ENCODE data around the gene MAN1A1.

The MAN1A1 gene
- long read RNA-seq = 0 reads

- TF ChIP-seq POLR2AphosphoS5 (IDR thresholded peaks at IDR 0.05; ENCODE audit: low read depth) = no peak
- TF ChIP-seq CTCF (IDR thresholded peaks at IDR 0.05; ENCODE audit: insufficient read depth, low read length) = no peak
- TF ChIP-seq REST (IDR thresholded peaks at IDR 0.05; ENCODE audit: insufficient replicate concordance, low read depth) = no peak
- no peak for TF ChIP-seq GABPA (IDR thresholded peaks at IDR 0.05; ENCODE audit: low read depth)
- TF ChIP-seq SPI1 (IDR thresholded peaks at IDR 0.05; ENCODE audit: borderline replicate concordance, low read depth) = no peak
- Histone ChIP-seq H3K27ac (replicated peaks) (no peak within 1 kb of the TSS), H3K4me3 (replicated peaks; ENCODE audit: insufficient read depth, low read length) (peak within 1 kb of the TSS; percentile 53), H3K27me3 (ENCODE audit: insufficient read depth, poor library complexity, severe bottlenecking) (peaks cover 61% of the 10 kb centered on the region)
- peak; percentile 13 to 14 for DNase-seq (ENCODE audit: low read depth in 1 of 2, low spot score in 1 of 2)
Measured at GRCh38 chr6:119349361-119350201, at the start of gene MAN1A1. Gene MAN1A1, minus strand, starts transcription at chr6:119349761. Its CDS starts 696 bp downstream, at chr6:119349065.

GRCh38 chr6:119395192-119395591 is 45.6 kb upstream of the MAN1A1 start:
- H3K27ac ChIP-seq (replicated peaks) = no peak overlapping the region
- H3K27me3 ChIP-seq (ENCODE audit: insufficient read depth, poor library complexity, severe bottlenecking) = no peaks in the 10 kb centered on the region
- no peak for TF ChIP-seq SPI1 (IDR thresholded peaks at IDR 0.05; ENCODE audit: borderline replicate concordance, low read depth)
- TF ChIP-seq GABPA (IDR thresholded peaks at IDR 0.05; ENCODE audit: low read depth) = no peak
- no peak for TF ChIP-seq CTCF (IDR thresholded peaks at IDR 0.05; ENCODE audit: insufficient read depth, low read length)
- no peak for TF ChIP-seq REST (IDR thresholded peaks at IDR 0.05; ENCODE audit: insufficient replicate concordance, low read depth)
- TF ChIP-seq POLR2AphosphoS5 (IDR thresholded peaks at IDR 0.05; ENCODE audit: low read depth) = no peak
- H3K4me3 ChIP-seq (replicated peaks; ENCODE audit: insufficient read depth, low read length) = no peak overlapping the region
- no peak for DNase-seq (ENCODE audit: low read depth in 1 of 2, low spot score in 1 of 2)

GRCh38 chr6:119390247-119390793 is 40.8 kb upstream of the MAN1A1 start:
- Histone ChIP-seq H3K27me3 (ENCODE audit: insufficient read depth, poor library complexity, severe bottlenecking) (no peaks in the 10 kb centered on the region), H3K4me3 (replicated peaks; ENCODE audit: insufficient read depth, low read length) (no peak overlapping the region), H3K27ac (replicated peaks) (no peak overlapping the region)
- TF ChIP-seq REST (IDR thresholded peaks at IDR 0.05; ENCODE audit: insufficient replicate concordance, low read depth) (no peak), SPI1 (IDR thresholded peaks at IDR 0.05; ENCODE audit: borderline replicate concordance, low read depth) (no peak), CTCF (IDR thresholded peaks at IDR 0.05; ENCODE audit: insufficient read depth, low read length) (no peak), POLR2AphosphoS5 (IDR thresholded peaks at IDR 0.05; ENCODE audit: low read depth) (no peak), GABPA (IDR thresholded peaks at IDR 0.05; ENCODE audit: low read depth) (no peak)
- no peak for DNase-seq (ENCODE audit: low read depth in 1 of 2, low spot score in 1 of 2)

Data from HL-60 (cell line).